ENCODE measurements around the gene AKT2.

GRCh38 chr19:40261631-40262030 lies 23.5 kb downstream of the AKT2 start:
- TF ChIP-seq CTCF (optimal IDR thresholded peaks at IDR 0.05 in 1 of 3, IDR thresholded peaks at IDR 0.05 in 1 of 3, conservative IDR thresholded peaks at IDR 0.05 in 1 of 3; ENCODE audit: extremely low read depth in 1 of 3, insufficient read depth in 2 of 3, low read length in 3 of 3) (no peak), EZH2 (IDR thresholded peaks at IDR 0.05; ENCODE audit: low read length) (no peak)

Measured in keratinocyte (primary cell).